GM18868 (cell line): Measurements from ENCODE around the gene NUDT4.
"Not testable (repeated sequence)": the region's sequence is repeated elsewhere in the genome, so short reads cannot be mapped to it uniquely, and the experiment has no call there.

Source experiments
- ATAC-seq: cut with Tn5 transposase; IDR thresholded peaks from one replicate; pipeline ENCODE4 v1.9.1; 2021; ENCODE audit warnings: mild to moderate bottlenecking, moderate library complexity; ENCODE audit not compliant: unreplicated experiment

Gene NUDT4

GRCh38 chr12:93426412-93426805 lies 48.7 kb downstream of the NUDT4 start:
- ATAC-seq, result peak; percentile 42

- ATAC-seq, result no peak
Observed at GRCh38 chr12:93427779-93428564, 50.2 kb downstream of the NUDT4 start.

- no peak for ATAC-seq
Observed at GRCh38 chr12:93429448-93429847, 51.7 kb downstream of the NUDT4 start.

GRCh38 chr12:93429852-93430251 lies 52.1 kb downstream of the NUDT4 start:
- ATAC-seq, result no peak

- no peak for ATAC-seq
Observed at GRCh38 chr12:93430280-93430679, 52.6 kb downstream of the NUDT4 start.

- not testable (repeated sequence) for ATAC-seq
Observed at GRCh38 chr12:93432031-93432430, 54.3 kb downstream of the NUDT4 start.

GRCh38 chr12:93434256-93434865 lies 56.6 kb downstream of the NUDT4 start:
- no peak for ATAC-seq

DNA sequence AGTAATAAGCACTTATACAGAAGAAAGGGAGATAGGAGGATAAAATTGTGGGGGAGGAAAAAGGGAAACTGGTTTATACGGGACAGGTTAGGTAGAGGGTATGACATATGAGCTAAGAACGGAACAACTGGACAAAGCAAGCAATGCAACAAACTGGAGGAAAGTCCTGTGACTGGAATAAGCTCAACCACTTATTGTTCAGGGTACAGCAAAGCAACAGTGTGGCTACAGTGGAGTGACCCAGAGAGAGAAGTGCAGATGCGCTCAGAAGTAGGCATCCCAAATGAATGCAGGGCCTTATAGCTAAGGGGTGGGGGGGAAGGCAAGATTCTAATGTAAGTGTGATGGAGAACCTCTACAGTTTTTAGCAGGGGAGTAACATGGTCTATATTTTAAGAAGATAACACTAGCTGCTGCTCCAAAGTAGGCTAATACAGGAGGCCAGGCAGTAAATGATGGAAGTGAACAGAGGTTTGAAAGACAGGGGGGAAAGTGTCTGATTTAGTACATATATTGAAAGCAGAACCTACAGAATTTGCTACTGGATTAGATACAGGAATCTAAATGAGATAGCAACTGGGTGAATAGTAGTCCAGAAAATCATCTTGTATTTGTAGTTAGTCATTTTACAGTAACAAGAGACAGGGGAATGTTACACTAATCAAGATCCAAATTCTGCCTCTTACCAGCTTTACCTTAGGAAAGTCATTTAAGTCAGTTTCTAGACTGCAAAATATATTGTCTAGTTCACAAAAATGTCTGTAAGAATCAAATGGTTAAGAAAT lies 60.7 kb downstream of the NUDT4 start:
- no peak for ATAC-seq

- no peak for ATAC-seq
Observed at GRCh38 chr12:93440043-93440835, 62.5 kb downstream of the NUDT4 start.

DNA sequence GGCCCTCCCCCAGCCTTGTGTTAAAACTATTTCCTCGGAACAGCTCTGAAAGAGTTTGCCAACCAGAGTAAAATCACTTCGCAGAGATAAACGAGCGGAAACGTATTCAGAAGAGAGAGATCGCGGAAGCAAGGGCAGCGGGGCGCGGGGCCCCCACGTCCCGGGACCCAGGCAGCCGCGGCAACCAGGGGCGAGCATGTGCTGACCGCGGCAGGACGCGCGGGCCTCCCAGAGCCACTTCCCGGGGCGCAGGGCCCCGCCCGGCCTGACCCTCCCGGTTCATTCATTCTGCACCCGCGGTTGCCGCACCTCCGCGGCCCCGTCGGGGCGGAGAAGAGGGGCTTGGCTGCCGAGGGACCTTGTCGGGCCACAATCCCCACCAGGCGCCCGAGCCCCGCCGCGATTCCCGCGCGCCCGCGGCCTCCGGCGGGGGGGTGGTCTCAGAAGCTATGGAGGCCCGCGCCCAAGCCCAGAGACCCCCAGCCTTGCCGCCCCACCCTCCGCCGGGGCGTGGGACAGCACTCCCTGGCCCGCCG lies 63.4 kb downstream of the NUDT4 start:
- ATAC-seq, result no peak

- ATAC-seq, result peak; percentile 81
Observed at GRCh38 chr12:93441617-93442410, 64.1 kb downstream of the NUDT4 start, which contains the start of gene UBE2N. Gene UBE2N, minus strand, starts transcription at chr12:93441947. Its CDS starts 63 bp downstream, at chr12:93441884.

GRCh38 chr12:93442411-93443340 lies 65.0 kb downstream of the NUDT4 start:
- ATAC-seq, result no peak

GRCh38 chr12:93443576-93443975 lies 65.9 kb downstream of the NUDT4 start:
- no peak for ATAC-seq

DNA sequence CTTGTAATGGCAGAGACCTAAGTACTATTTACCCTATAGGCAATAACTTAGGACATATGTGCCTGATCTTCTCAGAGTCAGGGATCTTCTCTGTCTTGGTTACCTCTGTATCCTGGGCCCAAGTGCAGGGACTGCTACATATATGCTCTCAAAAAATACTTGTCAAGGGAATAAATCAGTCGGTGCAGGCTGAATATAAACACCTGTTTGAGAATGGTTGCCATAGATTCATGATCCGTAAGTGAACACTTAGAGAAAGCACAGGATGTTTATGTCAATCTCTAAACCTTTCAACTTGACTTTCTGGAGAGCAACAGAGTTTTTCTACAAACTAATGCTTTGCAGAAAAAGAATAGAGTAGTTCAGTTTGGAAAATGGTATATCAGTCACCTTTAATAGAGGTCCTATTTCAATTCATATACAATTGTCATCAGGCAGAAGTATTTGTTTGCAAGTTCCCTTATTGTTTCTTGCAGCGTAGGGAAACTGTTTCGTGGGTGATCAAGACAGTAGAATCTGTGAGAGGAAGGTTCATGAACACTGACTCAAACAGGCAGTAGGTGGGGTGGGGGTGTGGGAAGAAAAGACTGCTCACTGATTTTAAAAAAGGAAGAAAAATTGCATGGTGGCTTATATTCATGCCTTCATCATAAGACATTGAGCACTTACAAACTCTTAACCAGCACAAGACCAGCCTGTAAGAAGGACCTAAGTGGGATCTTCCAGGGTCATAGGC lies 70.0 kb downstream of the NUDT4 start:
- ATAC-seq, result peak; percentile 34

- peak; percentile 9 for ATAC-seq
Observed at GRCh38 chr12:93448796-93449195, 71.1 kb downstream of the NUDT4 start.

DNA sequence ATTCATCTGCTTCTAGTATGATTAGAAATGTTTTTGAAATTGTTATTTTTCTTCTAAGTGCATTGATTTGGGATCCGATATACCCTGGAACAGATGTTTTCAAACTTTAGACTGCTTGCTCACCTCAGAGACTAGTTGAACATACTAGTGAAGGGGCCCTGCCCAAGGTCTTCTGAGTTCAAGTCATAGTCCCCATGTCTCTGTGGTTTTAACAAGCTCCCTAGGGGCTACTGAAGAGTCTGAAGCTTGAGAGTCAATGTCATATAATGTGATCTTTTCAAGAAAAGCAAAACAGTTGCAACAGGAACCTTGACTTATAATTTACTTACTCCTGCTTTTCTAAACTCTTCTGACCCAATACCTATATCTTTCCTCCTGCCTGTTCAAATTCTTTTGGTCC lies 71.6 kb downstream of the NUDT4 start:
- peak; percentile 92 for ATAC-seq

GRCh38 chr12:93451423-93452158 lies 73.9 kb downstream of the NUDT4 start:
- no peak for ATAC-seq
